ENCODE measurements around the gene PIGL. TPM values are rescaled to one million over a fixed set of nuclear protein-coding genes. Genes with fewer than 3 reads are reported as not detected.
"Not testable (repeated sequence)": the region's sequence is repeated elsewhere in the genome, so short reads cannot be mapped to it uniquely, and the experiment has no call there.

PIGL gene
- total and polyA plus RNA-seq, 2 donors (not counting 3 experiments of a cell fraction or from before 2014, with no cell fraction given): 28.6 to 40.8 TPM

GRCh38 chr17:16215965-16216316, 1.1 kb upstream of the PIGL start:
- H3K9me3 ChIP-seq (replicated peaks; ENCODE audit: control insufficient read depth, insufficient read depth, low read length): no peaks in the 10 kb centered on the region
- FAIRE-seq (no peak), DNase-seq (ENCODE audit: low read depth, low spot score) (no peak)
- H3K9ac ChIP-seq (replicated peaks; ENCODE audit: extremely low read depth, insufficient read depth, low read length): peak overlapping the region; percentile 93
- BruUV-seq (replicated peaks): TSS peak; percentile 7
- POLR2A ChIA-PET: interaction anchor here (0.5 kb wide), 1 partner anchor 67 kb away, joined by 3 read pairs; no protein-coding TSS in a partner anchor
- H3K4me3 ChIP-seq (replicated peaks in 1 of 3; ENCODE audit: insufficient read depth in 1 of 3, low read depth in 1 of 3, low read length in 3 of 3): peak overlapping the region; percentile 78 to 98 (median 96)
- peaks cover 22% of the 10 kb centered on the region for H3K4me1 ChIP-seq (ENCODE audit: control insufficient read depth, extremely low read depth, insufficient read depth, low read length)
- H3K27me3 ChIP-seq (ENCODE audit: control insufficient read depth in 2 of 2, insufficient read depth in 2 of 2, low read length in 2 of 2): no peaks in the 10 kb centered on the region
- peaks cover 76% of the 10 kb centered on the region for H3K79me2 ChIP-seq (ENCODE audit: control insufficient read depth, insufficient read depth, low read length)
- TF ChIP-seq JUN (IDR thresholded peaks at IDR 0.05; ENCODE audit: borderline replicate concordance, insufficient read depth, insufficient read length, low read depth) (no peak), EZH2 (IDR thresholded peaks at IDR 0.05; ENCODE audit: borderline replicate concordance, low read depth, low read length, severe bottlenecking) (no peak), FOS (IDR thresholded peaks at IDR 0.05; ENCODE audit: borderline replicate concordance, insufficient read depth, low read length) (no peak), POLR2AphosphoS5 (IDR thresholded peaks at IDR 0.05; ENCODE audit: insufficient read depth, low read depth, low read length) (no peak), GATA2 (IDR thresholded peaks at IDR 0.05; ENCODE audit: insufficient read depth, insufficient read length, low read depth, low read length) (no peak), MYC (IDR thresholded peaks at IDR 0.05; ENCODE audit: low read depth, low read length) (no peak), POLR2A (IDR thresholded peaks at IDR 0.05; ENCODE audit: low read depth, low read length) (no peak)
- TF ChIP-seq, protein P1, sequence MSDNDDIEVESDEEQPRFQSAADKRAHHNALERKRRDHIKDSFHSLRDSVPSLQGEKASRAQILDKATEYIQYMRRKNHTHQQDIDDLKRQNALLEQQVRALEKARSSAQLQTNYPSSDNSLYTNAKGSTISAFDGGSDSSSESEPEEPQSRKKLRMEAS (IDR thresholded peaks at IDR 0.05; ENCODE audit: insufficient read depth, insufficient read length): no peak
- TF ChIP-seq, protein P2, sequence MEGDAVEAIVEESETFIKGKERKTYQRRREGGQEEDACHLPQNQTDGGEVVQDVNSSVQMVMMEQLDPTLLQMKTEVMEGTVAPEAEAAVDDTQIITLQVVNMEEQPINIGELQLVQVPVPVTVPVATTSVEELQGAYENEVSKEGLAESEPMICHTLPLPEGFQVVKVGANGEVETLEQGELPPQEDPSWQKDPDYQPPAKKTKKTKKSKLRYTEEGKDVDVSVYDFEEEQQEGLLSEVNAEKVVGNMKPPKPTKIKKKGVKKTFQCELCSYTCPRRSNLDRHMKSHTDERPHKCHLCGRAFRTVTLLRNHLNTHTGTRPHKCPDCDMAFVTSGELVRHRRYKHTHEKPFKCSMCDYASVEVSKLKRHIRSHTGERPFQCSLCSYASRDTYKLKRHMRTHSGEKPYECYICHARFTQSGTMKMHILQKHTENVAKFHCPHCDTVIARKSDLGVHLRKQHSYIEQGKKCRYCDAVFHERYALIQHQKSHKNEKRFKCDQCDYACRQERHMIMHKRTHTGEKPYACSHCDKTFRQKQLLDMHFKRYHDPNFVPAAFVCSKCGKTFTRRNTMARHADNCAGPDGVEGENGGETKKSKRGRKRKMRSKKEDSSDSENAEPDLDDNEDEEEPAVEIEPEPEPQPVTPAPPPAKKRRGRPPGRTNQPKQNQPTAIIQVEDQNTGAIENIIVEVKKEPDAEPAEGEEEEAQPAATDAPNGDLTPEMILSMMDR (IDR thresholded peaks at IDR 0.05; ENCODE audit: extremely low read depth in 1 of 2, insufficient read depth in 1 of 2, low read depth in 1 of 2, low read length in 2 of 2): no peak
- H3K4me2 ChIP-seq (ENCODE audit: insufficient read depth, low read length): peak overlapping the region; percentile 40
- no peaks in the 10 kb centered on the region for H3K9me1 ChIP-seq (replicated peaks; ENCODE audit: control insufficient read depth, extremely low read depth, insufficient read depth, low read length)
- H2AFZ ChIP-seq (ENCODE audit: low read depth, low read length): peak overlapping the region; percentile 77
- CTCF ChIA-PET: interaction anchor here (1.0 to 3.9 kb wide), 6 partner anchors 30 to 137 kb away, joined by 3 to 13 read pairs (median 4); partner anchors contain the start of gene CENPV
- H4K20me1 ChIP-seq (replicated peaks; ENCODE audit: control insufficient read depth, extremely low read depth, insufficient read depth, low read length): peaks cover 3% of the 10 kb centered on the region
- intact Hi-C loops (cut with micrococcal nuclease): loop anchor here (1.0 to 2.0 kb wide), 4 partner anchors 17 to 137 kb away; partner anchors contain the start of gene CENPV
- no peaks in the 10 kb centered on the region for H3K36me3 ChIP-seq (ENCODE audit: control insufficient read depth in 2 of 2, extremely low read depth in 1 of 2, insufficient read depth in 2 of 2, low read length in 2 of 2)
- peak overlapping the region; percentile 84 for H3K27ac ChIP-seq (ENCODE audit: insufficient read depth, low read depth, low read length)
- dilution Hi-C loops (cut with MboI; ENCODE audit: extremely low pct_ligation_motif_present, low sequenced_read_pairs): no loop called here

DNA sequence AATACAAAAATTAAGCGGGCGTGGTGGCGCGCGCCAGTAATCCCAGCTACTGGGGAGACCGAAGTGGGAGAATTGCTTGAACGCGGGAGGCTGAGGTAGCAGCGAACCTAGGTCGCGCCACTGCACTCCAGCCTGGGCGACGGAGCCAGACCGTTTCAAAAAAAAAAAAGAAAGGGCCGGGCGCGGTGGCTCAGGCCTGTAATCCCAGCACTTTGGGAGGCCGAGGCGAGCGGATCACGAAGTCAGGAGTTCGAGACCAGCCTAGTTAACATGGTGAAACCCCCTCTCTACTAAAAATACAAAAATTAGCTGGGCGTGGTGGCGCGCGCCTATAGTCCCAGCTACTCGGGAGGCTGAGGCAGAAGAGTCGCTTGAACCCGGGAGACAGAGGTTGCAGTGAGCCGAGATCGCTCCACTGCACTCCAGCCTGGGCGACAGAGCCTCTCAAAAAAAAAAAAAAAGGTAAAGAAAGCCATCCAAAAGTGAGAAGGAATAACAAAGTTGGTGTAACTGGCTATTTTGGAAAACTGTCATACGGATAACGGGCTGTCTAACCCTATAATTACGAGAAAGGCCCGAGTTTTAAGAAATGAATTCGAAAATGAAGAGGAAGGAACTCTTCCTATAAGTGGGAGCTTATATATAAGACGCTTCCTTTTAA, 539 bp upstream of the PIGL start:
- Histone ChIP-seq H3K27ac (ENCODE audit: insufficient read depth, low read depth, low read length) (peak overlapping the region; percentile 84), H3K4me3 (replicated peaks in 1 of 3; ENCODE audit: insufficient read depth in 1 of 3, low read depth in 1 of 3, low read length in 3 of 3) (peak overlapping the region in 2 of 3 experiments; percentile 78 to 89), H3K79me2 (ENCODE audit: control insufficient read depth, insufficient read depth, low read length) (peaks cover 70% of the 10 kb centered on the region), H3K4me2 (ENCODE audit: insufficient read depth, low read length) (peak overlapping the region; percentile 99), H3K4me1 (ENCODE audit: control insufficient read depth, extremely low read depth, insufficient read depth, low read length) (peaks cover 22% of the 10 kb centered on the region), H2AFZ (ENCODE audit: low read depth, low read length) (peak overlapping the region; percentile 77), H3K9ac (replicated peaks; ENCODE audit: extremely low read depth, insufficient read depth, low read length) (peak overlapping the region; percentile 81)
- intact Hi-C loops (cut with micrococcal nuclease); H4K20me1 ChIP-seq (replicated peaks; ENCODE audit: control insufficient read depth, extremely low read depth, insufficient read depth, low read length); FAIRE-seq; dilution Hi-C loops (cut with MboI; ENCODE audit: extremely low pct_ligation_motif_present, low sequenced_read_pairs); H3K9me3 ChIP-seq (replicated peaks; ENCODE audit: control insufficient read depth, insufficient read depth, low read length); DNase-seq (ENCODE audit: low read depth, low spot score); BruUV-seq (replicated peaks); H3K27me3 ChIP-seq (ENCODE audit: control insufficient read depth in 2 of 2, insufficient read depth in 2 of 2, low read length in 2 of 2); H3K36me3 ChIP-seq (ENCODE audit: control insufficient read depth in 2 of 2, extremely low read depth in 1 of 2, insufficient read depth in 2 of 2, low read length in 2 of 2); H3K9me1 ChIP-seq (replicated peaks; ENCODE audit: control insufficient read depth, extremely low read depth, insufficient read depth, low read length): not testable (repeated sequence)
- POLR2A ChIA-PET: interaction anchor here (0.5 to 0.8 kb wide), 2 partner anchors 66 to 68 kb away, joined by 3 to 4 read pairs; no protein-coding TSS in a partner anchor
- CTCF ChIA-PET: interaction anchor here (0.9 to 3.9 kb wide), 7 partner anchors 14 to 137 kb away, joined by 3 to 13 read pairs (median 4); partner anchors contain the start of gene CENPV

All from endothelial cell of umbilical vein (primary cell).